ENCODE results near the gene ANKRD65. TPM values are rescaled to one million over a fixed set of nuclear protein-coding genes. Genes with fewer than 3 reads are reported as not detected.
"Not testable (repeated sequence)": the region's sequence is repeated elsewhere in the genome, so short reads cannot be mapped to it uniquely, and the experiment has no call there.

The ANKRD65 gene
- total RNA-seq, 1 donor from 2014 or later = 4.1 TPM

- DNase-seq (ENCODE audit: low spot score) = peak; percentile 100
Measured at GRCh38 chr1:1399187-1399871, 21.7 kb downstream of the ANKRD65 start, which contains the start of gene CCNL2. Gene CCNL2, minus strand, starts transcription at chr1:1399335. Its CDS starts 29 bp downstream, at chr1:1399306.

- no peak for DNase-seq (ENCODE audit: low spot score)
Measured at GRCh38 chr1:1398677-1399186, 22.3 kb downstream of the ANKRD65 start.

- DNase-seq (ENCODE audit: low spot score) = no peak
Measured at GRCh38 chr1:1397839-1398523, 23.1 kb downstream of the ANKRD65 start.

- DNase-seq (ENCODE audit: low spot score) = no peak
Measured at GRCh38 chr1:1395166-1395565, 25.9 kb downstream of the ANKRD65 start.

GRCh38 chr1:1394116-1394515 lies 27.0 kb downstream of the ANKRD65 start:
- DNase-seq (ENCODE audit: low spot score) = no peak

- no peak for DNase-seq (ENCODE audit: low spot score)
Measured at GRCh38 chr1:1393428-1393827, 27.6 kb downstream of the ANKRD65 start.

- no peak for DNase-seq (ENCODE audit: low spot score)
Measured at GRCh38 chr1:1393014-1393413, 28.1 kb downstream of the ANKRD65 start.

GRCh38 chr1:1391225-1391624 lies 29.9 kb downstream of the ANKRD65 start:
- DNase-seq (ENCODE audit: low spot score) = no peak

- no peak for DNase-seq (ENCODE audit: low spot score)
Measured at GRCh38 chr1:1390675-1391074, 30.4 kb downstream of the ANKRD65 start.

- DNase-seq (ENCODE audit: low spot score) = no peak
Measured at GRCh38 chr1:1388078-1388472, 33.0 kb downstream of the ANKRD65 start.

GRCh38 chr1:1387098-1388077 lies 33.7 kb downstream of the ANKRD65 start:
- no peak for DNase-seq (ENCODE audit: low spot score)

GRCh38 chr1:1385931-1386330 lies 35.1 kb downstream of the ANKRD65 start:
- DNase-seq (ENCODE audit: low spot score) = no peak

GRCh38 chr1:1385339-1385738 lies 35.7 kb downstream of the ANKRD65 start:
- DNase-seq (ENCODE audit: low spot score) = not testable (repeated sequence)

- no peak for DNase-seq (ENCODE audit: low spot score)
Measured at GRCh38 chr1:1381294-1381693, 39.8 kb downstream of the ANKRD65 start.

GRCh38 chr1:1380860-1381259 lies 40.2 kb downstream of the ANKRD65 start:
- DNase-seq (ENCODE audit: low spot score) = no peak

GRCh38 chr1:1377540-1378205 lies 43.4 kb downstream of the ANKRD65 start:
- DNase-seq (ENCODE audit: low spot score) = no peak

- DNase-seq (ENCODE audit: low spot score) = no peak
Measured at GRCh38 chr1:1376551-1377226, 44.4 kb downstream of the ANKRD65 start.

- peak; percentile 98 for DNase-seq (ENCODE audit: low spot score)
Measured at GRCh38 chr1:1374929-1375662, 46.0 kb downstream of the ANKRD65 start, which contains the start of gene AURKAIP1. Gene AURKAIP1, minus strand, starts transcription at chr1:1375207. Its CDS starts 451 bp downstream, at chr1:1374756.

- DNase-seq (ENCODE audit: low spot score) = no peak
Measured at GRCh38 chr1:1374589-1374928, 46.5 kb downstream of the ANKRD65 start.
